WTC11 (cell line): Measurements from ENCODE around the gene UBE2E1.
"Not testable (repeated sequence)": the region's sequence is repeated elsewhere in the genome, so short reads cannot be mapped to it uniquely, and the experiment has no call there.

Experiments used
- NFYB ChIP-seq: sonication (generic); formaldehyde crosslinking; conservative IDR thresholded peaks from 2 replicates; pipeline ENCODE4 v1.8.0; 2022; ENCODE audit warnings: low read depth, missing genetic modification reagents
- ZBTB21 ChIP-seq: sonication (generic); formaldehyde crosslinking; IDR thresholded peaks from 2 replicates; pipeline ENCODE4 v1.8.1; 2023; ENCODE audit warnings: mild to moderate bottlenecking, missing genetic modification reagents, borderline replicate concordance
- TF ChIP-seq, protein P1 (sequence below): sonication (generic); formaldehyde crosslinking; IDR thresholded peaks from 2 replicates; pipeline ENCODE4 v1.8.0; 2022; ENCODE audit warnings: mild to moderate bottlenecking, missing genetic modification reagents
- TF ChIP-seq, protein P2 (sequence below): fragments of 200-600 bp; IDR thresholded peaks from 2 replicates; pipeline ENCODE4 v1.8.0; 2022; ENCODE audit warnings: antibody characterized with exemption
- TF ChIP-seq, protein P3 (sequence below): sonication (generic); formaldehyde crosslinking; IDR thresholded peaks from 2 replicates; pipeline ENCODE4 v1.8.0; 2022; ENCODE audit warnings: mild to moderate bottlenecking, missing genetic modification reagents

DNA sequence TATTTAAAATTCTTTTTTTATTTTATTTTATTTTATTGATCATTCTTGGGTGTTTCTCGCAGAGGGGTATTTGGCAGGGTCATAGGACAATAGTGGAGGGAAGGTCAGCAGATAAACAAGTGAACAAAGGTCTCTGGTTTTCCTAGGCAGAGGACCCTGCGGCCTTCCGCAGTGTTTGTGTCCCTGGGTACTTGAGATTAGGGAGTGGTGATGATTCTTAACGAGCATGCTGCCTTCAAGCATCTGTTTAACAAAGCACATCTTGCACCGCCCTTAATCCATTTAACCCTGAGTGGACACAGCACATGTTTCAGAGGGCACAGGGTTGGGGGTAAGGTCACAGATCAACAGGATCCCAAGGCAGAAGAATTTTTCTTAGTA, 64.9 kb downstream of the UBE2E1 start:
- TF ChIP-seq, protein P1, sequence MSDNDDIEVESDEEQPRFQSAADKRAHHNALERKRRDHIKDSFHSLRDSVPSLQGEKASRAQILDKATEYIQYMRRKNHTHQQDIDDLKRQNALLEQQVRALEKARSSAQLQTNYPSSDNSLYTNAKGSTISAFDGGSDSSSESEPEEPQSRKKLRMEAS (CRISPR knock-in tag), result not testable (repeated sequence)
- TF ChIP-seq ZBTB21 (CRISPR knock-in tag); NFYB: not testable (repeated sequence)
- TF ChIP-seq, protein P2, sequence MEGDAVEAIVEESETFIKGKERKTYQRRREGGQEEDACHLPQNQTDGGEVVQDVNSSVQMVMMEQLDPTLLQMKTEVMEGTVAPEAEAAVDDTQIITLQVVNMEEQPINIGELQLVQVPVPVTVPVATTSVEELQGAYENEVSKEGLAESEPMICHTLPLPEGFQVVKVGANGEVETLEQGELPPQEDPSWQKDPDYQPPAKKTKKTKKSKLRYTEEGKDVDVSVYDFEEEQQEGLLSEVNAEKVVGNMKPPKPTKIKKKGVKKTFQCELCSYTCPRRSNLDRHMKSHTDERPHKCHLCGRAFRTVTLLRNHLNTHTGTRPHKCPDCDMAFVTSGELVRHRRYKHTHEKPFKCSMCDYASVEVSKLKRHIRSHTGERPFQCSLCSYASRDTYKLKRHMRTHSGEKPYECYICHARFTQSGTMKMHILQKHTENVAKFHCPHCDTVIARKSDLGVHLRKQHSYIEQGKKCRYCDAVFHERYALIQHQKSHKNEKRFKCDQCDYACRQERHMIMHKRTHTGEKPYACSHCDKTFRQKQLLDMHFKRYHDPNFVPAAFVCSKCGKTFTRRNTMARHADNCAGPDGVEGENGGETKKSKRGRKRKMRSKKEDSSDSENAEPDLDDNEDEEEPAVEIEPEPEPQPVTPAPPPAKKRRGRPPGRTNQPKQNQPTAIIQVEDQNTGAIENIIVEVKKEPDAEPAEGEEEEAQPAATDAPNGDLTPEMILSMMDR, result not testable (repeated sequence)
- TF ChIP-seq, protein P3, sequence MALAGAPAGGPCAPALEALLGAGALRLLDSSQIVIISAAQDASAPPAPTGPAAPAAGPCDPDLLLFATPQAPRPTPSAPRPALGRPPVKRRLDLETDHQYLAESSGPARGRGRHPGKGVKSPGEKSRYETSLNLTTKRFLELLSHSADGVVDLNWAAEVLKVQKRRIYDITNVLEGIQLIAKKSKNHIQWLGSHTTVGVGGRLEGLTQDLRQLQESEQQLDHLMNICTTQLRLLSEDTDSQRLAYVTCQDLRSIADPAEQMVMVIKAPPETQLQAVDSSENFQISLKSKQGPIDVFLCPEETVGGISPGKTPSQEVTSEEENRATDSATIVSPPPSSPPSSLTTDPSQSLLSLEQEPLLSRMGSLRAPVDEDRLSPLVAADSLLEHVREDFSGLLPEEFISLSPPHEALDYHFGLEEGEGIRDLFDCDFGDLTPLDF (CRISPR knock-in tag), result not testable (repeated sequence)
